Measurements from ENCODE around the gene MUSTN1.

- TF ChIP-seq CTCF (IDR thresholded peaks at IDR 0.05) (no peak), POLR2AphosphoS5 (IDR thresholded peaks at IDR 0.05; ENCODE audit: insufficient read depth in 1 of 2, low read depth in 1 of 2) (no peak), POLR2A (IDR thresholded peaks at IDR 0.05) (no peak)
Observed at GRCh38 chr3:52829482-52829881, 5.3 kb downstream of the MUSTN1 start.
